Putamen (tissue), 1 donor: Measurements from ENCODE around the gene GRM4.

Experiments used
- DNase-seq: peaks from one replicate; pipeline ENCODE4 v3.0.0-alpha.2; 2016; ENCODE audit warnings: low spot score

The GRM4 gene

DNA sequence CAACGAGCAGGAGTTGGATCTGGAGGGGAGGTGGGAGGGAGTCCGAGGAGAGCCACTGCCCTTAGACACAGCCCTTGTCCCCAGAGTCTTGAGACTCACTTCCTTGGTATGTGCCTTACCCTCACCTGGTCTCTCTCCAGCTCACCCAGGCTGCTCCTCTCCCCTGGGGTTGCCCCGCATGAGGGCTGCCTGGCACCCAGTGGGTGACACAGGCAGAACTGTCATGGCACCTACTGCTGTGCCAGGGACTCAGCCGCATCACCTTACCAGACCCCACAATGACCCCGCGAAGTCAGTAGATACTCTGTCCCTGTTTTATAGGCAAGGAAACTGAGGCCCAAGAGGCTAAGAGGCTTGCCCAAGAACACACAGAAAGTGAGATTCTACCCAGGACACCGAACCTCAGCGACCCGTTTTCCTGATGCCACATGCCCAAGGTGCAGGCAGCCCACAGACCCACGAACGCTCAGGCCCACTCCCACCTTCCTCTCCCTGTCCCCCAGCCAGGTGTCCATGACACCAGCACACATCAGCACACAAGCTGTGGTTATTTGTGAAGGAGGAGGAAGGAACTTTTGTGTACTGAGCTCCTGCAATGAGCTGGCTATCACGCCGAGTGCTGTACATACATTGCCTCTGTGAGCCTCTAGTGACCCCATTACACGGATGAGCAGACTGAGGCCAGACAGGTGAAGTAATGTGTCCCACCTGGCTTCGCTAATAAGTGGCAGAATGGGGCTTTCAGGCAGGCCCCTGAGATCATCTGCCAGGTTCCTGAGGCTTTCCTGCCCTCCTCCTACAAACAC is 168.1 kb downstream of the GRM4 start:
- DNase-seq = no peak

DNA sequence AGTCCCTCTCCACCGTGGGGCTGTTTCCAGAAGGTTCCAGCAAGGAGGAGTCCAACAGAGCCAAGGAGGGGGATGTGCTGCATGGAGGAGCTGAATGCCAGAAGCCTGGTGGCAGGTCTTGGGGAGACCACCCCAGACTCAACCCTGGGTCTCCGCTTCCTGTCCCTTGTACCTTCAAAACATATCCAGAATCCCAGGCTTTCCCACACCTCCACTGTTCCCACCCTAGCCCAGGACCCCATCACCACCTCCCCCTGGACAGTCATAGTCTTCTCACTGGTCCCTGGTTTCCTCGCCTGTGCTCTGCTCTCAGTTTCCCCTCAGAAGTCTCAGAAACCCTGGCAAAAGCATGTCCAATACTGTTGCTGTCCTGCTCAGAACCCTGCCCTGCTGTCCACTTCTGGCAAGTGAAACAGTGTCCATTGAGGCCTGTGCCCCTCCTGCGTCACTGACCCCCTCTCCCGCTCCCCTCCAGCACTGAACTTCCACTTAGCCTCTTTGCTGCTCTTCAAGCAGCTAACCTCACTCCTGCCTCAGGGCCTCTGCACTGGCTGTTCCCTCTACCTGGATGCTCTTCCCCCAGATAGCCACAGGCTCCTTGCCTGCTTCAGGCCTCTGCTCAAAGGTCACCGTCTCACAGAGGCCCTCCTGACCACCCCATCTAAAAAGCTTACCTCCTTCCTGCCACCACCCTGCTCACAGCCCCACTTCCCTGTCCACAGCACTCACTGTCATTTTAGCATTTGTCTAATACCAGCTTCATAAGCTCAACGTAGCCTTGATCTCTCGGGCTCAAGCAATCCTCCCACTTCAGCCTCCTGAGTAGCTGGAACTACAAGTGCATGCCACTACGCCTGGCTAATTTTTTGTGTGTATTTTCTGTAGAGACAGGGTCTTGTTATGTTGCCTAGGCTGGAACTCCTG is 169.2 kb downstream of the GRM4 start:
- no peak for DNase-seq

DNA sequence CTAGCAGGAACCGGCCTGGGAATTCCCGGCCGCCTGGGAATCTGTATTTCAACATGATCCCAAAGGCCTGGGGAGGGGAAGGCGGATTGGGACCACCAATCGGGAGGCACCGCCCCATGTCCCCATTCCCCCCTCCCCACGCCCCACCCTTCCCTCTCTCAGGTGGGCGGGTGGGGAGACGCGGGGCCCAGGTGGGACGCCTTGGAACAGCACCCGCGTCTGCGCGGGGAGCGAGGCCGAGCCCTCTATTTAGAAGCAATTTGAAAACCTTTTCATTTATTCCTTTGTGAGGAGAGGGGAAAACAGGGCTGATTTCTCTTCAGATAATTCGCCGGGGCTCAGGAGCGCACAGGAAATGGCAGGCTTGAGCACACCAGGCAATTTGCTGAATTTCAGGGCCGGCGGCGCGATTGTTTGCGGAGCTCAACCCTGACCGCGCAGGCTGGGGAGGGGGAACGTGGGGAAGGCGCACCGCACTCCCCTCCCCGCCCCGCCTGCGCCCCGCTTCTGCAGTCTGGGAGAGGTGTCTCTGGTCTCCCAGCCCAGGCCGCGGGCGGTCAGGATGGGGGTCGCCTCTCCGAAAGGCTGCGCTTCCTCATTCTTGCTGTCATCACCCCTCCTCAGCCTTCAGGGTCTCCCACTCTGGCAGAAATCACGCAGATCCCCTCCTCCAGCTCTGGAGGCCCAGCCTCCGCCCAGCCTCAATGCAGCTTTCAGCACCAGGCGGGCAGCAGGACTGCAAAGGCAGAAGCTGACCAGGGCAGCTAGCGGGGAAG is 170.0 kb downstream of the GRM4 start:
- no peak for DNase-seq

- DNase-seq = no peak
These were observed 171.4 kb downstream of the GRM4 start for GRCh38 chr6:33974471-33974870.

DNA sequence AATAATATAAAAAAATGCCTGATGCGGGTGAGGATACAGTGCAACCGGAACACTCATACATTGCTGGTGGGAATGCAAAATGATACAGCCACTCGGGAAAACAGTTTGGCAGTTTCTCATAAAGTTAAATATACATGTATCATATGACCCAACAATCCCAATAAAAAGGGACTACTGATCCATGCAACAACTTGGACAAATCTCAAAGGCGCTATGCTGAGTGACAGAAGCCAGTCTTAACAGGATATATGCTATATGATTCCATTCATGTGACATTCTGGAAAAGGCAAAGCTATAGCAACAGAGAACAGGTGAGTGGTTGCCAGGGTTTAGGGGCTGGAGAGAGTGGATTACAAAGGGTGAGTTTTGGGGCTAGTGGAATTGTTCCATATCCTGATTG is 171.9 kb downstream of the GRM4 start:
- no peak for DNase-seq

- no peak for DNase-seq
These were observed 174.3 kb downstream of the GRM4 start for GRCh38 chr6:33971580-33971979.
